Measurements from ENCODE around the gene AGAP2. TPM values are rescaled to one million over a fixed set of nuclear protein-coding genes. Genes with fewer than 3 reads are reported as not detected.
A peak's percentile ranks its signal among the peaks of the same experiment; 100 is the strongest.

The AGAP2 gene
- total RNA-seq, 1 experiment from 2014 or later: 5.3 TPM

GRCh38 chr12:57741844-57742738, 3.5 kb upstream of the AGAP2 start:
- TF ChIP-seq CTCF (conservative IDR thresholded peaks at IDR 0.05): peak; percentile 51; the same call in 2 of the 3 replicates
- Histone ChIP-seq H3K4ac (ENCODE audit: low read depth, low read length) (no peak overlapping the region), H3K79me1 (ENCODE audit: insufficient read depth, low read depth, low read length, poor library complexity, severe bottlenecking) (no peaks in the 10 kb centered on the region), H3K27me3 (ENCODE audit: insufficient read depth, low read length) (peaks cover 35% of the 10 kb centered on the region), H3K18ac (ENCODE audit: insufficient read length, low read depth, low read length) (no peak overlapping the region), H4K5ac (ENCODE audit: insufficient read length, low read depth, low read length) (no peak overlapping the region), H3K23me2 (ENCODE audit: insufficient read length, low read depth, low read length, poor library complexity, severe bottlenecking) (peaks cover 13% of the 10 kb centered on the region), H2AFZ (ENCODE audit: low read length) (no peak overlapping the region), H3K9me3 (ENCODE audit: control insufficient read depth, low read depth, low read length) (no peaks in the 10 kb centered on the region), H3K23ac (ENCODE audit: insufficient read length, low read depth, low read length) (no peak overlapping the region), H3K9ac (ENCODE audit: extremely low read depth, insufficient read length, low read length) (no peak overlapping the region), H3K79me2 (ENCODE audit: insufficient read depth, low read length) (no peaks in the 10 kb centered on the region), H2BK120ac (ENCODE audit: low read depth, low read length, poor library complexity, severe bottlenecking) (no peak overlapping the region), H3K14ac (ENCODE audit: insufficient read depth, low read length) (no peak overlapping the region), H3T11ph (ENCODE audit: low read length) (no peak overlapping the region), H4K20me1 (ENCODE audit: control insufficient read depth, insufficient read depth, insufficient read length) (no peaks in the 10 kb centered on the region), H3K56ac (ENCODE audit: insufficient read length, low read depth, low read length) (no peak overlapping the region), H3K4me2 (ENCODE audit: insufficient read depth, insufficient read length, low read length) (peak overlapping the region; percentile 4), H4K8ac (replicated peaks; ENCODE audit: insufficient read length, low read depth, low read length) (no peak overlapping the region), H3K27ac (ENCODE audit: insufficient read length, low read depth, low read length) (no peak overlapping the region), H2AK5ac (ENCODE audit: insufficient read length, low read length) (no peak overlapping the region), H4K91ac (ENCODE audit: insufficient read length, low read depth, low read length) (no peak overlapping the region), H2BK12ac (ENCODE audit: insufficient read length, low read depth, low read length) (no peak overlapping the region), H2BK5ac (ENCODE audit: insufficient read length, low read length) (no peak overlapping the region), H2BK20ac (ENCODE audit: low read depth, low read length, poor library complexity, severe bottlenecking) (no peak overlapping the region), H3K4me1 (ENCODE audit: insufficient read depth, low read length) (peaks cover 2% of the 10 kb centered on the region; the same call in 1 of the 2 replicates), H2BK15ac (ENCODE audit: low read depth, low read length) (no peak overlapping the region)
- peak overlapping the region; percentile 47 to 48; a peak in 4 of 5 replicates for H3K4me3 Mint-ChIP-seq
- peaks cover 23 to 24% of the 10 kb centered on the region in 2 experiments for H3K4me1 Mint-ChIP-seq
- WGBS (ENCODE audit: extremely low coverage, insufficient read length, low lambda C conversion rate): no CpG with 5 or more reads among the region's 14 CpGs
- H3K27ac Mint-ChIP-seq: no peak overlapping the region
- no peaks in the 10 kb centered on the region for H3K9me3 Mint-ChIP-seq
- peak; percentile 89 for DNase-seq
- peaks cover under 1 to 17% (median 11%) of the 10 kb centered on the region in 3 experiments; a peak in 6 of 7 replicates for H3K36me3 Mint-ChIP-seq (ENCODE audit: insufficient read depth in 1 of 3, low read depth in 3 of 3)
- H3K27me3 Mint-ChIP-seq (ENCODE audit: low read depth): peaks cover 59% of the 10 kb centered on the region

Data from H9 (cell line).